ENCODE data around the gene ALMS1. TPM values are rescaled to one million over a fixed set of nuclear protein-coding genes. Genes with fewer than 3 reads are reported as not detected.

ALMS1 gene
- total RNA-seq, 5 donors from 2014 or later (not counting 1 experiment from before 2014, with no cell fraction given) = 25.1 to 31.1 (median 27.3) TPM

DNA sequence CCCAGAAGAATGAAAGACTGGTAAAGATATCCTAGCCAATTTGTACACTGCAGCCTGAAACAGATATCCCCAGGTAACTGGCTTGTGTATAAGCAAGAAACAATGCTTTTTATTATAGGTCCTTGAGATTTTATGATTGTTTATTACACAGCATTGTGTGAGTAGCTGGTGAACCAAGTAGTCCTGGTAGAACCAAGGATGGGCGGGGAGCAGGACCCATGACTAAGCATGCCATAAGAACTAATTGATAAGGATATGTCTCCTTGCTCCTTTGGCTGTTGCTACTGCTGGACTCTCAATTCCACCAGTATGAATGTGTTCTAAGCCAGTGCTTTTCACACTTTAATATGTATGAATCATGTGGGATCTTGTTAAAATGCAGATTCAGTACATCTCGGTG lies 12.3 kb upstream of the ALMS1 start:
- peaks cover 2 to 19% of the 10 kb centered on the region in 2 experiments for H3K27me3 ChIP-seq (replicated peaks in 1 of 2; ENCODE audit: control insufficient read depth in 2 of 2, extremely low read depth in 1 of 2, insufficient read depth in 2 of 2, low read length in 1 of 2)
- ATAC-seq (replicated peaks in 1 of 4) (no peak), DNase-seq (no peak)
- Mint-ChIP-seq H3K27ac (no peak overlapping the region), H3K27me3 (peaks cover 41 to 44% of the 10 kb centered on the region in 2 donors), H3K9me3 (peaks cover 0 to 7% (median 7%) of the 10 kb centered on the region in 3 donors), H3K36me3 (no peaks in the 10 kb centered on the region), H3K4me1 (no peaks in the 10 kb centered on the region), H3K4me3 (no peak overlapping the region)
- no peaks in the 10 kb centered on the region for H3K36me3 ChIP-seq (ENCODE audit: control insufficient read depth in 2 of 2, extremely low read depth in 1 of 2, insufficient read depth in 1 of 2, low read length in 1 of 2)
- no peaks in the 10 kb centered on the region for H3K4me1 ChIP-seq (ENCODE audit: control insufficient read depth in 1 of 2, extremely low read depth in 1 of 2, insufficient read depth in 2 of 2, low read length in 2 of 2)
- POLR2A ChIA-PET = no interaction called here
- no peak overlapping the region for H3K27ac ChIP-seq (ENCODE audit: low read length)
- H3K9me3 ChIP-seq = no peaks in the 10 kb centered on the region
- 67% methylated on average over 1 of the region's 2 CpGs for WGBS (ENCODE audit: insufficient coverage)
- no peak overlapping the region for H3K4me3 ChIP-seq (ENCODE audit: control insufficient read depth in 1 of 2, extremely low read depth in 1 of 2, low read length in 1 of 2)
- CTCF ChIA-PET = interaction anchor here in 1 of 2 donors (0.6 kb wide), 1 partner anchor 1480 kb away, joined by 3 read pairs; no protein-coding TSS in a partner anchor

DNA sequence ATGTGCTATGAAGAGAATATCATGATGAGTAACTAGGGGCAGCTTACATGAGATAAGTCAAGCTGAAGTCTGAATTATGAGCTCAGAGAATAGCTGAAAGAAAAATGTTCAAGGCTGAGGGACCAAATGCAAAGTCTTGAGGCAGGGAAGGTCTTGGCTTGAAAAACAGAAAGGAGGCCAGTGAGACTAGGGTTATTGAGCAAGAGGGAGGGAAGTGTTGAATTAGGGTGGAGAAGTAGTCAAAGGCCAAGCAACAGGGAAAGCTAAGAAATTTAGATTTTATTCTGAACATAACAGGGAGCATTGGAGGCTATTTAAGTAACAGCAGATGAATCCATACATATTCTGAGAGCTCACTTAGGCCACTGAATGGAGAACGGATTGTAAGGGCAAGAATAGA lies 11.4 kb upstream of the ALMS1 start:
- WGBS (ENCODE audit: insufficient coverage) = no CpG with 5 or more reads among the region's 1 CpG
- peaks cover 0 to 7% (median 7%) of the 10 kb centered on the region in 3 donors for H3K9me3 Mint-ChIP-seq
- Histone ChIP-seq H3K4me3 (ENCODE audit: control insufficient read depth in 1 of 2, extremely low read depth in 1 of 2, low read length in 1 of 2) (no peak overlapping the region), H3K27ac (ENCODE audit: low read length) (no peak overlapping the region), H3K4me1 (ENCODE audit: control insufficient read depth in 1 of 2, extremely low read depth in 1 of 2, insufficient read depth in 2 of 2, low read length in 2 of 2) (no peaks in the 10 kb centered on the region), H3K27me3 (replicated peaks in 1 of 2; ENCODE audit: control insufficient read depth in 2 of 2, extremely low read depth in 1 of 2, insufficient read depth in 2 of 2, low read length in 1 of 2) (peaks cover 2 to 26% of the 10 kb centered on the region in 2 experiments), H3K36me3 (ENCODE audit: control insufficient read depth in 2 of 2, extremely low read depth in 1 of 2, insufficient read depth in 1 of 2, low read length in 1 of 2) (no peaks in the 10 kb centered on the region), H3K9me3 (no peaks in the 10 kb centered on the region)
- DNase-seq (no peak), ATAC-seq (replicated peaks in 1 of 4) (no peak)
- no peak overlapping the region for H3K27ac Mint-ChIP-seq
- H3K4me3 Mint-ChIP-seq = no peak overlapping the region
- no peaks in the 10 kb centered on the region for H3K4me1 Mint-ChIP-seq
- H3K36me3 Mint-ChIP-seq = no peaks in the 10 kb centered on the region
- H3K27me3 Mint-ChIP-seq = peaks cover 41 to 53% of the 10 kb centered on the region in 2 donors
- ChIA-PET POLR2A (no interaction called here), CTCF (interaction anchor here in 1 of 2 donors (0.8 kb wide), 1 partner anchor 11 kb away, joined by 3 read pairs; the partner anchor contains the start of gene ALMS1)

- Mint-ChIP-seq H3K27ac (no peak overlapping the region), H3K4me3 (no peak overlapping the region), H3K27me3 (peaks cover 28 to 59% of the 10 kb centered on the region in 2 donors), H3K4me1 (no peaks in the 10 kb centered on the region), H3K36me3 (no peaks in the 10 kb centered on the region), H3K9me3 (peaks cover 0 to 7% (median 7%) of the 10 kb centered on the region in 3 donors)
- Histone ChIP-seq H3K27me3 (replicated peaks in 1 of 2; ENCODE audit: control insufficient read depth in 2 of 2, extremely low read depth in 1 of 2, insufficient read depth in 2 of 2, low read length in 1 of 2) (peaks cover 0 to 26% of the 10 kb centered on the region in 2 experiments), H3K4me3 (ENCODE audit: control insufficient read depth in 1 of 2, extremely low read depth in 1 of 2, low read length in 1 of 2) (no peak overlapping the region), H3K36me3 (ENCODE audit: control insufficient read depth in 2 of 2, extremely low read depth in 1 of 2, insufficient read depth in 1 of 2, low read length in 1 of 2) (no peaks in the 10 kb centered on the region), H3K4me1 (ENCODE audit: control insufficient read depth in 1 of 2, extremely low read depth in 1 of 2, insufficient read depth in 2 of 2, low read length in 2 of 2) (no peaks in the 10 kb centered on the region), H3K27ac (ENCODE audit: low read length) (no peak overlapping the region), H3K9me3 (no peaks in the 10 kb centered on the region)
- POLR2A ChIA-PET = interaction anchor here in 1 of 2 donors (0.5 to 0.6 kb wide), 2 partner anchors 20 to 579 kb away, joined by 3 to 4 read pairs; no protein-coding TSS in a partner anchor
- WGBS (ENCODE audit: insufficient coverage) = 71% methylated on average over 1 of the region's 2 CpGs
- DNase-seq = no peak
- no peak for ATAC-seq (replicated peaks in 1 of 4)
- CTCF ChIA-PET = no interaction called here
Observed at GRCh38 chr2:73376681-73377080, 9.0 kb upstream of the ALMS1 start.

GRCh38 chr2:73383036-73383435 lies 2.6 kb upstream of the ALMS1 start:
- H3K27ac ChIP-seq (ENCODE audit: low read length) = no peak overlapping the region
- peaks cover 0 to 7% of the 10 kb centered on the region in 2 experiments for H3K27me3 ChIP-seq (replicated peaks in 1 of 2; ENCODE audit: control insufficient read depth in 2 of 2, extremely low read depth in 1 of 2, insufficient read depth in 2 of 2, low read length in 1 of 2)
- ATAC-seq (replicated peaks in 1 of 4) (no peak), DNase-seq (no peak)
- H3K27me3 Mint-ChIP-seq = peaks cover 0 to 22% of the 10 kb centered on the region in 2 donors
- H3K4me3 ChIP-seq (ENCODE audit: control insufficient read depth in 1 of 2, extremely low read depth in 1 of 2, low read length in 1 of 2) = no peak overlapping the region
- H3K9me3 Mint-ChIP-seq = no peaks in the 10 kb centered on the region
- H3K36me3 Mint-ChIP-seq = no peaks in the 10 kb centered on the region
- ChIA-PET POLR2A (interaction anchor here in 1 of 2 donors (0.7 kb wide), 1 partner anchor 111 kb away, joined by 3 read pairs; no protein-coding TSS in a partner anchor), CTCF (no interaction called here)
- H3K36me3 ChIP-seq (ENCODE audit: control insufficient read depth in 2 of 2, extremely low read depth in 1 of 2, insufficient read depth in 1 of 2, low read length in 1 of 2) = no peaks in the 10 kb centered on the region
- H3K4me3 Mint-ChIP-seq = no peak overlapping the region
- H3K4me1 Mint-ChIP-seq = peaks cover 22 to 28% (median 25%) of the 10 kb centered on the region in 3 donors
- no peaks in the 10 kb centered on the region for H3K9me3 ChIP-seq
- H3K27ac Mint-ChIP-seq = no peak overlapping the region
- peaks cover 15 to 18% of the 10 kb centered on the region in 2 experiments for H3K4me1 ChIP-seq (ENCODE audit: control insufficient read depth in 1 of 2, extremely low read depth in 1 of 2, insufficient read depth in 2 of 2, low read length in 2 of 2)
- 100% methylated on average over 1 of the region's 3 CpGs for WGBS (ENCODE audit: insufficient coverage)

GRCh38 chr2:73385123-73385503 lies 523 bp upstream of the ALMS1 start:
- Histone ChIP-seq H3K36me3 (ENCODE audit: control insufficient read depth in 2 of 2, extremely low read depth in 1 of 2, insufficient read depth in 1 of 2, low read length in 1 of 2) (no peaks in the 10 kb centered on the region), H3K4me3 (ENCODE audit: control insufficient read depth in 1 of 2, extremely low read depth in 1 of 2, low read length in 1 of 2) (peak overlapping the region; percentile 50 to 58), H3K27me3 (replicated peaks in 1 of 2; ENCODE audit: control insufficient read depth in 2 of 2, extremely low read depth in 1 of 2, insufficient read depth in 2 of 2, low read length in 1 of 2) (no peaks in the 10 kb centered on the region), H3K4me1 (ENCODE audit: control insufficient read depth in 1 of 2, extremely low read depth in 1 of 2, insufficient read depth in 2 of 2, low read length in 2 of 2) (peaks cover 15 to 18% of the 10 kb centered on the region in 2 experiments), H3K27ac (ENCODE audit: low read length) (peak overlapping the region; percentile 79), H3K9me3 (no peaks in the 10 kb centered on the region)
- peak overlapping the region; percentile 85 to 86 (median 86) for H3K4me3 Mint-ChIP-seq
- no peaks in the 10 kb centered on the region for H3K9me3 Mint-ChIP-seq
- WGBS (ENCODE audit: insufficient coverage) = 15% methylated on average over 5 of the region's 9 CpGs
- ChIA-PET POLR2A (interaction anchor here (0.6 to 1.1 kb wide), 2 partner anchors 92 to 152 kb away, joined by 3 to 4 read pairs; partner anchors contain the start of genes CCT7 (in 1 of the 2), EGR4 (in 1 of the 2) and PRADC1 (in 1 of the 2)), CTCF (interaction anchor here in 1 of 2 donors (0.5 to 1.7 kb wide), 8 partner anchors 11 to 185 kb away, joined by 3 to 7 read pairs (median 4); partner anchors contain the start of genes CCT7 and EGR4)
- peak overlapping the region; percentile 94 to 97 for H3K27ac Mint-ChIP-seq
- DNase-seq = no peak
- H3K36me3 Mint-ChIP-seq = peaks cover 5% of the 10 kb centered on the region
- H3K27me3 Mint-ChIP-seq = peaks cover 0 to 4% of the 10 kb centered on the region in 2 donors
- no peak for ATAC-seq (replicated peaks in 1 of 4)
- H3K4me1 Mint-ChIP-seq = peaks cover 36 to 43% (median 37%) of the 10 kb centered on the region in 3 donors

DNA sequence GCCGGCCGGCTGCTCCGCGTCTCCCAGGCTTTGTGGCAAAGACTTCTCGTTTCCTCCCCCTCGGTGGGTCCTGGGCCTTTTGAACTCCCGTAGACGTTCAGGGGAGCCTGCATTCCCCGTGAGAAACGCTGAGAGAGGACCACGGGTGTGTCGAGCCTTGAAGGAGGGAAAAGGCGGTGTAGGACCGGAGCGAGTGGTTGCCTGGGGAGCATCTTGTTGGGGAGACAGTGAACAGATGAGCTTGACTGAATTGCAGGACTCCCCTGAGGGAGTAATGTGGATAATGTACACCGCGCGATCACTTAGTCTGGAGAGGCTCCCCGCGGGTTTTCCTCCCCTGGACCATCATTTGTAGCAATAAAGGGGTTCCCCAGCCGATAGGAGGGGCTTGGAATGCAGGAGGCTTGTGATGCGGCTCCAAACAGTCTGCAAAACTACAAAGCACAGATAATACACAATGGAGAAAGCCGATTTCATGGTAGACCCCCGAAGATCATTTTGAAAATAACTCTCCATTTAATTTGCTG lies 769 bp downstream of the ALMS1 start:
- Mint-ChIP-seq H3K9me3 (no peaks in the 10 kb centered on the region), H3K36me3 (peaks cover 8% of the 10 kb centered on the region), H3K4me1 (peaks cover 38 to 47% (median 42%) of the 10 kb centered on the region in 3 donors), H3K4me3 (peak overlapping the region; percentile 85 to 86 (median 86)), H3K27me3 (no peaks in the 10 kb centered on the region), H3K27ac (peak overlapping the region; percentile 77 to 84)
- CTCF ChIA-PET = interaction anchor here in 1 of 2 donors (0.5 to 1.7 kb wide), 4 partner anchors 93 to 734 kb away, joined by 3 to 6 read pairs (median 5); partner anchors contain the start of genes CCT7, EGR4 and FBXO41
- H3K4me3 ChIP-seq (ENCODE audit: control insufficient read depth in 1 of 2, extremely low read depth in 1 of 2, low read length in 1 of 2) = peak overlapping the region; percentile 82 to 83
- H3K9me3 ChIP-seq = no peaks in the 10 kb centered on the region
- H3K4me1 ChIP-seq (ENCODE audit: control insufficient read depth in 1 of 2, extremely low read depth in 1 of 2, insufficient read depth in 2 of 2, low read length in 2 of 2) = peaks cover 15 to 18% of the 10 kb centered on the region in 2 experiments
- ATAC-seq (replicated peaks in 1 of 4) (peak; percentile 1 to 13 (median 4)), DNase-seq (no peak)
- H3K36me3 ChIP-seq (ENCODE audit: control insufficient read depth in 2 of 2, extremely low read depth in 1 of 2, insufficient read depth in 1 of 2, low read length in 1 of 2) = no peaks in the 10 kb centered on the region
- H3K27ac ChIP-seq (ENCODE audit: low read length) = peak overlapping the region; percentile 83
- POLR2A ChIA-PET = no interaction called here
- no peaks in the 10 kb centered on the region for H3K27me3 ChIP-seq (replicated peaks in 1 of 2; ENCODE audit: control insufficient read depth in 2 of 2, extremely low read depth in 1 of 2, insufficient read depth in 2 of 2, low read length in 1 of 2)
- 0% methylated on average over 20 of the region's 24 CpGs for WGBS (ENCODE audit: insufficient coverage)
